H1 (cell line): ENCODE data around the gene NAMPT. TPM values are rescaled to one million over a fixed set of nuclear protein-coding genes. Genes with fewer than 3 reads are reported as not detected.

ENCODE experiments used
- CHD7 ChIP-seq: fragments of 300-600 bp; sonication (generic); IDR thresholded peaks from 2 replicates; pipeline ENCODE4 v1.7.1; 2012; ENCODE audit warnings: low read length, moderate library complexity, mild to moderate bottlenecking, inconsistent platforms; ENCODE audit not compliant: insufficient replicate concordance
- polyA plus RNA-seq, 7 experiments: library from polyadenylated mRNA; depleted of rRNA in 3 of 7; stranded (reverse) in 5 of 7; unstranded in 2 of 7; fragments of >200 nt in 5 of 7; fragments of 200-250 nt in 2 of 7; gene quantifications; 1 replicate in 5 of 7; 2 replicates in 1 of 7; 4 replicates in 1 of 7; pipeline versions ENCODE4 v1.2.1 to v1.2.3, GENCODE V29; 2011 to 2013; ENCODE audit warnings: missing spikeins in 2 of 7, mixed read lengths in 2 of 7
- total RNA-seq: library from RNA; stranded (reverse); fragmentation: NEBNext Ultra II Directional; extraction: Animal tissue kit (Norgen Biotek cat#: 25700); gene quantifications from 2 replicates; pipeline ENCODE4 v1.2.1, GENCODE V29; 2021

The NAMPT gene
- total and polyA plus RNA-seq, 2 of the 8 experiments (the other 6 are each of a cell fraction or from before 2014, with no cell fraction given) = 15.4 to 95.9 TPM

- TF ChIP-seq CHD7 = no peak
Observed at GRCh38 chr7:106283831-106284713, 711 bp downstream of the NAMPT start (continued).
